Fibroblast of lung (primary cell): ENCODE data around the gene COX7B2.

Experiments
- EZH2 ChIP-seq: IDR thresholded peaks from 2 replicates; pipeline ENCODE4 v1.5.1; 2012; ENCODE audit warnings: low read length, control low read depth, mild to moderate bottlenecking; ENCODE audit errors: missing control alignments
- TF ChIP-seq, protein P1 (sequence below), 2 donors: IDR thresholded peaks in 1 of 2; conservative IDR thresholded peaks in 1 of 2; 1 replicate in 1 of 2; 2 replicates in 1 of 2; pipeline ENCODE4 v1.5.1; 2011 to 2012; ENCODE audit warnings: low read length in 2 of 2, control low read depth in 1 of 2, inconsistent platforms in 1 of 2, low read depth in 1 of 2, mild to moderate bottlenecking in 1 of 2

DNA sequence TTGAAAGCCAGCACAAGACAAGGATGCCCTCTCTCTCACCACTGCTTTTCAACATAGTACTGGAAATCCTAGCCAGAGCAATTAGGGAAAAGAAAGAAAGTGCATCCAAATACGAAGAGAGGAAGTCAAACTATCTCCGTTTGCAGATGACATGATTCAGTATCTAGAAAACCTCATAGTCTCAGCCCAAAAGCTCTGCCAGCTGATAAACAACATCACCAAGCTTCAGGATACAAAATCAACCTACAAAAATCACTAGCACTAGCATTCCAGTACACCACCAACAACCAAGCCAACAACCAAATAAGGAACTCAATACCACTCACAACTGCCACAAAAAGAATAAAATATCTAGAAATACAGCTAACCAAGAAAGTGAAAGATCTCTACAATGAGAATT is 38.6 kb downstream of the COX7B2 start:
- TF ChIP-seq, protein P1, sequence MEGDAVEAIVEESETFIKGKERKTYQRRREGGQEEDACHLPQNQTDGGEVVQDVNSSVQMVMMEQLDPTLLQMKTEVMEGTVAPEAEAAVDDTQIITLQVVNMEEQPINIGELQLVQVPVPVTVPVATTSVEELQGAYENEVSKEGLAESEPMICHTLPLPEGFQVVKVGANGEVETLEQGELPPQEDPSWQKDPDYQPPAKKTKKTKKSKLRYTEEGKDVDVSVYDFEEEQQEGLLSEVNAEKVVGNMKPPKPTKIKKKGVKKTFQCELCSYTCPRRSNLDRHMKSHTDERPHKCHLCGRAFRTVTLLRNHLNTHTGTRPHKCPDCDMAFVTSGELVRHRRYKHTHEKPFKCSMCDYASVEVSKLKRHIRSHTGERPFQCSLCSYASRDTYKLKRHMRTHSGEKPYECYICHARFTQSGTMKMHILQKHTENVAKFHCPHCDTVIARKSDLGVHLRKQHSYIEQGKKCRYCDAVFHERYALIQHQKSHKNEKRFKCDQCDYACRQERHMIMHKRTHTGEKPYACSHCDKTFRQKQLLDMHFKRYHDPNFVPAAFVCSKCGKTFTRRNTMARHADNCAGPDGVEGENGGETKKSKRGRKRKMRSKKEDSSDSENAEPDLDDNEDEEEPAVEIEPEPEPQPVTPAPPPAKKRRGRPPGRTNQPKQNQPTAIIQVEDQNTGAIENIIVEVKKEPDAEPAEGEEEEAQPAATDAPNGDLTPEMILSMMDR (conservative IDR thresholded peaks at IDR 0.05 in 1 of 2, IDR thresholded peaks at IDR 0.05 in 1 of 2; ENCODE audit: low read depth in 1 of 2, low read length in 2 of 2) = no peak
- TF ChIP-seq EZH2 = no peak
